ENCODE measurements around the gene CHRD.

The CHRD gene

GRCh38 chr3:184347321-184348056 is 32.4 kb upstream of the CHRD start:
- no peak for DNase-seq

GRCh38 chr3:184348057-184348382 is 31.8 kb upstream of the CHRD start:
- DNase-seq: no peak

GRCh38 chr3:184349563-184350470 is 30.0 kb upstream of the CHRD start:
- no peak for DNase-seq

- no peak for DNase-seq
Measured at GRCh38 chr3:184350618-184351017, 29.2 kb upstream of the CHRD start.

GRCh38 chr3:184351511-184352148 is 28.2 kb upstream of the CHRD start:
- DNase-seq: no peak

- DNase-seq: no peak
Measured at GRCh38 chr3:184352149-184352785, 27.6 kb upstream of the CHRD start.

GRCh38 chr3:184352897-184353545 is 26.8 kb upstream of the CHRD start:
- no peak for DNase-seq

- no peak for DNase-seq
Measured at GRCh38 chr3:184353546-184353941, 26.3 kb upstream of the CHRD start.

- peak; percentile 64 for DNase-seq
Measured at GRCh38 chr3:184354121-184354728, 25.6 kb upstream of the CHRD start.

- no peak for DNase-seq
Measured at GRCh38 chr3:184354754-184355153, 25.1 kb upstream of the CHRD start.

- no peak for DNase-seq
Measured at GRCh38 chr3:184355261-184356040, 24.4 kb upstream of the CHRD start.

- DNase-seq: no peak
Measured at GRCh38 chr3:184357248-184358123, 22.4 kb upstream of the CHRD start.

- DNase-seq: no peak
Measured at GRCh38 chr3:184358124-184358767, 21.6 kb upstream of the CHRD start.

- DNase-seq: no peak
Measured at GRCh38 chr3:184358921-184359350, 20.9 kb upstream of the CHRD start.

GRCh38 chr3:184359610-184360009 is 20.2 kb upstream of the CHRD start:
- DNase-seq: no peak

- no peak for DNase-seq
Measured at GRCh38 chr3:184360070-184360928, 19.6 kb upstream of the CHRD start.

GRCh38 chr3:184360929-184361531 is 18.8 kb upstream of the CHRD start:
- DNase-seq: no peak

- DNase-seq: peak; percentile 38
Measured at GRCh38 chr3:184361532-184361931, 18.3 kb upstream of the CHRD start, which contains the start of the genes CLCN2 and POLR2H. Gene CLCN2, minus strand, starts transcription at chr3:184361605. Its CDS starts 126 bp downstream, at chr3:184361479. Gene POLR2H, plus strand, starts transcription at chr3:184361710. Its CDS starts 1,783 bp downstream, at chr3:184363493.

Measured in T-helper 9 cell (primary cell).